NCI-H2081 treated with DMSO at 0.1 percent for 48 hours (cell line): Measurements from ENCODE around the gene ACTG2.

Source experiments
- DNase-seq: peaks from one replicate; lab custom pipeline; 2025; lab: John Stamatoyannopoulos, UW

The ACTG2 gene

DNA sequence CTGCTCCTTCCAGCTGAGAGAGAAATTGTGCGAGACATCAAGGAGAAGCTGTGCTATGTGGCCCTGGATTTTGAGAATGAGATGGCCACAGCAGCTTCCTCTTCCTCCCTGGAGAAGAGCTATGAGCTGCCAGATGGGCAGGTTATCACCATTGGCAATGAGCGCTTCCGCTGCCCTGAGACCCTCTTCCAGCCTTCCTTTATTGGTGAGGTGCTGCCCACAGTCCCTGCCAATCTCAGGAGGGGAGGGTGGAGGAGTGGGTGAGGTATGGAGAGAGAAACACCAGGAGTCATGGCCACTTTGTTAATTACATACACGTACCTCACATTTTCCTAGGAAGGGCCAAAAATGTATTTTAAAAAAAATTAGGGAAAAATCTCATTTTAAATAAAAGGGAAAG lies 21.9 kb downstream of the ACTG2 start:
- no peak for DNase-seq

DNA sequence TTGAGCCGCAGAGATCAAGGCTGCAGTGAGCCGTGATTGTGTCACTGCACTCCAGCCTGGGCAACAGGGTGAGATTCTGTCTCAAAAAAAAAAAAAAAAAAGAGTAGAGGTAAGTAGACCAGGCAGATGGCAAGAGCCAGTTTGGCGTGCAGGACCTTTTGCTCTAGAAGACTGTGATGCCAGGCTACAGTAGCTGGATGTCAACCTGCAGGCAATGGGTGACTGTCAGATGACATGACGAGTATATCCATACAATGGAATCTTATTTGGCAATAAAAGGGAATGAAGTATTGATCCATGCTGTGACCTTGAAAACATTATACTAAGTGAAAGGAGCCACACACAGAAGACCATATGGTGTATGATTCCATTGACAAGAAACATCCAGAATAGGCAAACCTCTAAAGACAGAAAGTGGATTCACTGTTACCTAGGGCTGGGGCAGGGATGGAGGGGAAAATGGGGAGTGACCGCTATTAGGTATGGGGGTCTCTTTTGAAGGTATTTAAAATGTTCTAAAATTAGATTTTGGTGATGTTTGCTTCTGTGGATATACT lies 22.7 kb downstream of the ACTG2 start:
- DNase-seq: no peak

DNA sequence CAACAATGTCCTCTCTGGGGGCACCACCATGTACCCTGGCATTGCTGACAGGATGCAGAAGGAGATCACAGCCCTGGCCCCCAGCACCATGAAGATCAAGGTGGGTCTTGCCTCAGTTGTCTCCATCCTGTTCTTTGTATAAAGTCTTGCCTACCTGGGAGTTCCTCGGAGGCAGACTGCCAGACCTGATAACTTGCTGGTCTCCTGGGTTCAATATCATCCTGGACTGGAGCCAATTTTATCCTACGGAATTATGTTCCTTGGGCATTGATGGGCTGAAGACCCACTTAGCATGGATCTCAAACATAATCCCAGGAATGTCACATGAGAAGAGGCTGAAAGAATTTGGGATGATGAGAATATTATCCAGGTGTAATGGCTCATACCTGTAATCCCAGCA lies 23.9 kb downstream of the ACTG2 start:
- DNase-seq: no peak

DNA sequence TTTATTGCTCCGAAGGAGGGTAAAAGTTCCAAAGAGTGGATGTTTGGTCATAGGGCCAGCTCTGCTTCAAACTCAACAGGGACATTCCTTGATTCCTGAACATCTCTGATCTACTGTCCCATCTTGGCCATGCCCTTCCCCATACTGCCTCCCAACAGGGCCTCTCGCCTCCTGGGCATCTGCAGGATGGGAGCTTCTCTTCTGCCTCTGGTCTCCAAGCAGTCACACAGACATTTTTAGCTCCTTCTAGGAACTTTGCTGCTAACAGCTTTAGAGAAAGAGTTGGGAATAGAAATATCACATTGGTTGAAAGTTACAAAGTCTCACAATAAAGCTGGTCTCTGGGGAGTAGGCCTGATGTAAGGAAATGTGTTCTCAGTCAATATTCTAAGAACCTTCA lies 24.5 kb downstream of the ACTG2 start:
- no peak for DNase-seq

DNA sequence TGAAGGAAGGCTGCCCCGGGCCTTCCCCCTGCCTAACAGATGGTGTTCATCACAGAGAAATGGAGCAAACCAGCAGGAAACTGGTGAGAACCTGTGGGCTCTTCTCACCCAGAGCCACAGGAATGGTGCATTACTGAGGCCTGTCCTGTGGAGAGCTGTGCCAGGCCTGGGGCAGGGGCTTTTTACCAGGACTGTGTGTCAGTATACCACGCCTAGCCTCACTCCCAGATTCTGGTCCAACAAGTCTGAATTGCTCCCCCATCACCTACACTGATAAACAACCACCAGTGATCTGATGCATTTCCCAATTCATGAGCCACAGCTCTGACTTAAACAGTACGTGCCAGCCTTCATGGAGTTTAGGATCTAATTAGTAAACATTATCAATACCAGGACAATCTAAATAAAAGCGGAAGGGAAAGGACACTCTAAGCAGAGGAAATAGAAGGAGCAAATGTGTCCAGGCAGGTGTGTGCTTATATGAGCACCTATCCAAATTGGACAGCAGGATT lies 24.9 kb downstream of the ACTG2 start:
- no peak for DNase-seq

DNA sequence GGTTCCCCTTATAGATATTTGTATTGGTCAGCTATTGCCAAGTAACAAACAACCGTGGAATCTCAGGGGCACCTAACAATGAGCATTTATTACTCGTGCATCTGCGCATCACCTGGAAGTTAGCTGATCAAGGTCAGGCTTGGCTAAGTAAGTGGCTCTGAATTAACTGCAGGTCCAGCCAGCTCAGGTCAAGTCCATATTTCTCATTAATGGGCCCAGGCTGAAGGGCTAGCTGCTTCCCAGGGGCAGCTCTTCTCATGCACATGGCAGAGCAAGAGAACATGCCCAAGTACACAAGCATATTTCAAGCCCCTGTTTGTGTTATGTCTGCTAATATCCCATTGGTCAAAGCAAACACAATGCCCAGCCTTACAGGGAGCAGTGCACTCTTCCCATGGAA lies 26.0 kb downstream of the ACTG2 start:
- DNase-seq: no peak

DNA sequence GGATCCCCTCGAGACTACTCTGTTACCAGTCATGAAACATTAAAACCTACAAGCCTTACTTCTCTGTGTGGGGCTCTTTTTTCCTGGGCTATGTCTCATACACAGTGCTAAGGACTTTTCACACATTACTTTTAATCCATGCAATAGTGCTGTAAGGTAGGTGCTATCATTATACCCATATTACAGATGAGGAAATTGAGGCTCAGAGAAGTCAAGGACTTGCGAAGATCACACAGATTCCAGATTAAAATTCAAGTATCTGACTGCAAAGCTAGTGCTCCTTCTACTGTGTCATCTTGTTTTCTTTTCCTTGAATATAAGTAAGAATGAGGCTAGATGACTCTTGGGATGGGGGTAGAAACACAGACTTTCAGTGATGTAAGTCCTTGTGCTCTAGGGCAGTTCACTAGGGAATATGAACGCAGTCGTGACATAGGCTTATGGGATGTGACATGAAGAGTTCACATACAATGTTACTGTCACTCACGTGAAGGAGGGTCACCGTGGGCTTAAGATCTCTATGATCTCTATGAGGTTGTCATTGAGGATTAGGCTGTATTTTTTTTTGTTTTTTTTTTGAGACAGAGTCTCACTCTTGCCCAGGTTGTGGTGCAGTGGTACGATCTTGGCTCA lies 26.9 kb downstream of the ACTG2 start:
- DNase-seq: no peak

DNA sequence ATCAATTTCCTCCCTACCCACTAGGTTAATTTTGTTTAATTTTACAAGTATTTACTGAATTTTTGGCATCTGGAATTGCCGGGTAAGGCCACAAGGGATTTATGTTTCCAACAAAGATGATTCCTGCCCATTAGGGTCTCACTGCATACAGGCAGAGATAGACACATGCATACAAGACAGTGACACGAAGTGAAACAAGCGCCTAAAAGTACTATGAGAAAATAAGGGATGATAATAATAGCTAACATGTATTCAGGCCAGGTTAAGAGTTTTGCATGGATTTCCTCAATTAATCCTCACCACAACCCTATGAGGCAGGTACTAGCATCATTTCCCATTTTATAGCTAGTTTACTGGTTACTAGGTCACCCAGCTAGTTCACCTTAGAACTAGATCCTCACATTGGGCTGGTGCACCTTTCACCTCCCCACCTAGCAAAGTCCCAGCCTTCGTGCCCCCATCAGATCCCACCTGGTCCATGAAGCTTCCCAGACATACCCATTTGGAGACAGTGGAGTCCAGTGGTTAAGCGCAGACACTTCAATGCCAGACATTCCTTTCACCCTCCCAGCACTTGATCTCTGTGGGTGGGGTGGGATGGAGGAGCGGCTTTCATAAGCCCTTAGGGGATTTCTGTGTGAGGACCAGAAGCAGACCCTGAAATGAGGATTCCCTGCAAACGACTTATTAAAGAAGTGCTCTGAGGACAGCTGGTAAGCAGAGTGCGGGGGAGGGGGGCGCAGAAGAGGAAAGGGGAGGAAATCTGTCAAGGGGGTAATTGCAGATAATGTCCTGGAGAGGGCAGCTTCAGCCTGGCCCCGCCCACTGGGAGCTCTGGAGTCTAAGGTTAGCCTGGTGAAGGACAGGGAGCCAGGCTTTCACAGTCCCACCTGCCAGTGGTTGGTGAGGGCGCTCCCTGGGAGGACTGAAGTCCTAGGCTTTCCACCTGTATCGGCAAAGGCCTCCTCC lies 28.1 kb downstream of the ACTG2 start:
- no peak for DNase-seq

DNA sequence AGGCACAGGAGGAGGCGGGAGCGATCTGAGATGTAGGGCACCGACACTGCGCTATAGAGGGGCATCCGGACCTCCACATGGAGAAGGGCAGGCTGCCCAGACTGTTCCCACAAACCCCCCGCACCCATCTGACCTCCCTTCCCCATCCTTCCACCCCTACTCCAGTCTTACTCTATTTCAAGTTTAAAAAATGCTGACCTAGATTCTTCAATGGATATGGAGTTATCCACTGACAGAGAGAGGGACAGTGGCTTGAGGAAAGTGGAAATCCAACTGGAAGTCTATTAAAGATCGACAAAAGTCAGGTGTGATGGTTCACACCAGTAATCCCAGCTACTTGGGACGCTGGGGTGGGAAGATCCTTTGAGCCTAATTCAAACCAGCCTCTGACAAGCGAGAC lies 28.8 kb downstream of the ACTG2 start:
- DNase-seq: no peak

DNA sequence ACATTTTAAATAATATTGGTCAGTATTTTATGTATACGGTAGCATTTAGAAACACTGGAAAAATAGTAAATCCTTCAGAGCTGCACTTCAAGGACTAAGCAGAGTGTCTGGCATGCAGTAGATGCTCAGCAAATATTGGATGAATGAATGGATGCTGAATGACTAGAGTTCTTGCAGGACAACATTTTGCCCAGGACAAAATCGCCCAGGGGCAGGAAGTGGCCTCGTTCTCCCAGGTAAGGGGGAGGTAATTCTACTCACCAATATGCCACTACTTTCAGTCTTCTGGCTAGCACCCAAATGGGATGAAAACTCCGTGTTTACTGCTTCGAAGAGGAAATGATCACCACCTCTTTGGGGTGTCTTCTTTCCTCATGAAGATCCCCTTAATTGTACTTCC lies 29.9 kb downstream of the ACTG2 start:
- no peak for DNase-seq

DNA sequence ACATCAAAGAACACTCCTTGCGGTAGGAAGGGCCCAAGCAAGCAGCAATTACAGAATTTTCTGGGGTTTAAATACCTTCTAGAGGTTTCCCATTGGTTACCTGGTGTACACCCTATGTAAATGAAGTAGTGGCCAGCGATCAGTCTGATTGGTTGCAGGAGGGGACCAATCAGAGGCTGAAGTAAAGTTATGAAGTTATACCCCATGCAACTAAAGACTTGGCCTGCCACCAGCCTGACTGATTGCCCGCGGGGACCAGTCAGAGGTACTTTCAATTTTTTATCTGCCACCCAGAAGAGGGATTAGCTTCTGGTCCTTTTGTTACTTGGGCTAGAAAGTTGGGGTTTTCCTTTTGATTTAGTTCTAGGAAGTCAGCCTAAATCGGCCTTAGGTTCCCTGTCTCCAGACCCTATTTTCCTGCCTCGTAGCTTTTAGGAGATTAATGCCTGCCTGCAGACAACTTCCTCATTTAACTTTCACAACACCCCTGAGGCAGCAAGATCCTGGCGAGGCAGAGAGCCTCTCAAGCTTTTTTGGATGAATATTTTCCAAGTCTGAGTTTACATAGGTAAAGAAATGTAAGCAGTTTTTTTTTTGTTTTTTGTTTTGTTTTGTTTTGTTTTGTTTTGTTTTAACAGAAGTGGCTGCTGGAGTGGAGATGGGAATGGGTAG lies 32.4 kb downstream of the ACTG2 start:
- no peak for DNase-seq

DNA sequence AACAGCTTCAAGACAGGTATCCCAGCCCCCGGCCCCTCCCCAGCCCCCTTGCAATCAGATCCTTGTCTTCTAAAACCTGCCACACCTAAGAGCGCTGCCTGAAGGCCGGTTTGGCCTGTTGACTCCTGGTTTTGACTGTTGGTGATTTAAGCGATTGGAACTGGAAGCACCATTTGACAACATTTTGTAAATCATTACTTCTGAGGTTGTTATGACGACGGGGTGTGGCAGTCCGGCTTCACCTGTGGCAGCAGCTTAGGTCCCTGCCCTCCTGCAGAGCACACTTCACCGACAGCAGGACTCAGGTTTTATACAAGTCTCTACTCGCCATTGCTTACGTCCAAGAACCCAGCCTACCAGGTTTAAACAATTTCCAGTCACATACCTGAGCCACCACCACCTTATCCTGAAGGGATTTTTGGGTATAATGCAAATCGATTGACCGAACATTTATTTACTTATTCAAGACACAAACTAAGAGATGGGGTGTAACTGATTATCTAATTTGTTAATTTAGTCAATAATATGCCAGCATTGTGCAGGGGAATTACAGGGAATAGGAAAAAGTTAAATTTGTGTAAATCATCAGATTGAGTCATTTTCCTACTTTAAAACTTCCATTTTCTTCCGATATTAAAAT lies 33.2 kb downstream of the ACTG2 start:
- DNase-seq: no peak

DNA sequence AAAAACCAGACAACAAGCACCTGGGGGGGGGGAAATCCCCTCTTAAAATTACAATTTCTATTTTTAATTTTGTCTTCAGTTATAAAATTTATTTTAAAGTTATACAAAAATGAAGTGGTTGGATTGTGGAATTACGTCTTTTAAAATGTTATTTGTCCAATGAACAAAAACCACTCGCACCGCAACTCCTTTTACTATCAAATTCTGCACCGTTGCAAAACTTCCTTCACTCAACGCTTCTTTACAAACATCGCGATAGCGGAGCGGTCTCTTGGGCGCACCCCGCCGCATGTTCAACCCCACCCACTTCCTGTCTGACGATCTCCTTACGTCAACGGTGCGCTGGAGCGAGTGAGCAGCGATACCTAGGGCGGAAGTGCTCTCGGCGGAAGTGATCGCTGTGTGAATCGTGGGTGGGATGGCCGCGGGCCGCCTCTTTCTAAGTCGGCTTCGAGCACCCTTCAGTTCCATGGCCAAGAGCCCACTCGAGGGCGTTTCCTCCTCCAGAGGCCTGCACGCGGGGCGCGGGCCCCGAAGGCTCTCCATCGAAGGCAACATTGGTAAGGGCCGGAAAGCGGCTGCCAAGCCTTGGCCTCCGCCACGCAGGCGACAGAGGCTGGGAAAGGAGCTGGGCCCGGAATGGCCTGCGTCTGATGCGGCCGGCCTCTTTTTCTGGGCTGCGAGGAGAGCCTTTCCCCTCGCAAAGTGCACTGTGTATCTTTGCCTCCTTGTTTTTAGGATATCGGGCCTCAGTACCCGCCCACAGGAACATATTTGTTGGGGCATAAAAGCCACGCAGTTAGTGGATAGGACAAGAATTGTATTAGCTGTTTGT lies 33.9 kb downstream of the ACTG2 start, which contains the start of gene DGUOK:
Gene DGUOK, plus strand, starts transcription at position 388 of the 835 bp plus-strand sequence. Its CDS starts 31 bp downstream, at position 419.
- peak; percentile 93 for DNase-seq

DNA sequence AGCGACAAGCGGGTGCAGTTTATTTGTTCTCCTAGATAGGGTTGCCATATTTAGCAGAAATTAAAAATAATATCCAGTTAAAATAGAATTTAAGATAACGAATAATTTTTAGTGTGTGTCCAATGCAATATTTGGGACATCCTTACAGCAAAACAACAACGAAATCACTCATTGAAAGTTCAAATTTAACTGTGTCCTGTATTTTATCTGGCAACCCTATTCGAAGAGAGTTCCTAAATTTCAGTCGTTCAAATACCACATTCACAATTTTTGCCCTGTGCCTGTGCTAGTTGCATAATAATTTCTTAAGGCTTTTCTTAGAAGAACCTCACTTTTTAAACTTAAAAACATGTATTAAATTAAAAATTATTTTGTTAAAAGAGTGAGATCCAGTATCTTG lies 34.5 kb downstream of the ACTG2 start:
- DNase-seq: no peak

DNA sequence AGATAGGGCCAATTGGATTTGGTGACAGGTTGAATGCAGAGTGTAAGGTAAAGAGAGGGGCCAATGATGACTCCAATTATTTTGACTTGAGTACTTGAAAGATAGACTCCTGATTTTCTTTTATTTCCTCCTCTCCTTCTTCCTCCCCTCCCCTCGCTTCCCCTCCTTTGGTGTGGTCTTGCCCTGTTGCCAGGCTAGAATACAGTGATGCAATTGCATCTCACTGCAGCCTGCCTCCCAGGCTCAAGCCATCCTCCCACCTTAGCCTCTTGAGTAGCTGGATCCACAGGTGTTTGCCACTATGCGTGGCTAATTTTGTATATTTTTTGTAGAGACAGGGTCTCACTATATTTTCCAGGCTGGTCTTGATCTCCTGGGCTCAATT lies 36.1 kb downstream of the ACTG2 start:
- no peak for DNase-seq

DNA sequence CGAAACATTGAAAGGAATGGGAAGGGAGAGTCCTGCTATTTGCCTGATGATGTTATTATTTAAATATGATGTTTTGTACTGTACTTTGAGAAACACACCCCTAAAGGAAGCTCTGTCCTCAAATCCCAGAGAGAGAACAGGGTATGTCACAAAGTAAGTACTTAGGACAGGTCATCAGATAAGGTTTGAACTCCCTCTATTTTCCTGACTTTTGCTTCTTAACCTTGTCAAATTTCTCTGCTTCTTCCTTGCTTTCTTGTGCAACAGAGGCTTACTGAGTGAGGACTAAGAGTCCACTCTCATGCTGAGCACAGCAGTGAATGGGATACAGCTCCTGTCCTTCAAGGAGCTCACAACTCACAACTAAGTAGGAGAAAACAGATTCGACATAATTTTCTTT lies 37.6 kb downstream of the ACTG2 start:
- no peak for DNase-seq

DNA sequence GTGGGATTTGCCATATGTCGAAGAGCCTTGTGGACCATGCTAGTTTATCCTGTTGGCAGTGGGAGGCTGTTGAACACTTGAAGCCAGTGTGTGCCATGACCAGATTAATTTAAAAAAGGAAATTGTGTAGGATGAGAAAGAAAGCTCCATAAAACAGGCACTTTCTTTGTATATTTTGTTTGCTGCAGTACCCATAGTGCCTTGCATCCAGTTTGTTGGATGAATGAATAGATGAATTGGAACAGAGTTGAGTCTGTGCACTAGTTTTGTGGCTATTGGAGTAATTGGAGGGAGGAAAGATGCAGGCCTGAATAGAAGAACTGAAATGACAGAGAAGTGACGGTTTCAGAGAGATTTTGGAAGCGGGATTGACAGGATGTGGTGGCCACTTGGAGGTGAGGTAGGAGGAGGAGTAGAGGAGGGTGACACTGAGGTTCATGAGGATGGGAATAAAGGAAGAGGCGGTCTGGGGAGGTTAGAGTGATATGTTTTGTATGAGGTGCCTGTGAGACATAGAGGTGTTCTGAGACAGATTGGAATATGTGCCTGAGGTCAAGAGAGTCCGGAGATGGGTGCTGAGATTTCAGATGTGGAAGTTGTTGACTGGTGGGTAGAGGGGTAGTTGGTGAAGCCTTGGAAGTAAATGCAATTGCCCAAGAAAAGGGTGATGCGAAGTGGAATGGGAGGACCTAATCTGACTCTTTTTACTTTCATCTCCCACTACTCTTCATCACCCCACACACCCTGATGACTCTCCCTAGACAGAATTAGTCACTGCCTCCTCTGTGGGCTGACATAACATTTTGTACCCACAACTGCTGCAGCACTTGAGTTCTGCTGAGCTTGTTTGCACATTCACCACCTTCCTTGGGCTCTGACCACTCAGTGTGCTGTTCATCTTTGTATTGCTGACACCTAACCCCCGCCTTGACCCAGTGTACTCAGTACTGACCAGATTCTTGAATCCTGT lies 39.0 kb downstream of the ACTG2 start:
- no peak for DNase-seq

DNA sequence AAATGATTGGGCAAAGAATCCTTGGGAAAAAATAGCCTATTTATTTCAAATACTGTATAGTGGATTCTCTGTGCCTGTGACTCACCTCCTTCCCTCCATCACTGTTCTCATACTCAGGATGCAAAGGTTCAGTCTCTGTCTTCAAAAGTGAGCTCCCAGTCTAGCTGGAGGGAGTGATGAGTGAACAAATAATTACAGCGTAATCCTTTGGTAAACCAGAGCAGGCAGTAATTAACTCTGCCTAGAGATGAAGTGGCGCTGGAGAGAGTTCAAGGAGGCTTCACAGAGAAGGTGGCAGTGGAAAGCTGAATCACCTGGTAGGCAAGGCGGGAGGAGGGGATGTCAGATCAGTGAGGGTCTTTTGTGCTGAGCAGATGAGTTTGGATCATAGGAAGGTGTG lies 40.4 kb downstream of the ACTG2 start:
- DNase-seq: peak; percentile 4

DNA sequence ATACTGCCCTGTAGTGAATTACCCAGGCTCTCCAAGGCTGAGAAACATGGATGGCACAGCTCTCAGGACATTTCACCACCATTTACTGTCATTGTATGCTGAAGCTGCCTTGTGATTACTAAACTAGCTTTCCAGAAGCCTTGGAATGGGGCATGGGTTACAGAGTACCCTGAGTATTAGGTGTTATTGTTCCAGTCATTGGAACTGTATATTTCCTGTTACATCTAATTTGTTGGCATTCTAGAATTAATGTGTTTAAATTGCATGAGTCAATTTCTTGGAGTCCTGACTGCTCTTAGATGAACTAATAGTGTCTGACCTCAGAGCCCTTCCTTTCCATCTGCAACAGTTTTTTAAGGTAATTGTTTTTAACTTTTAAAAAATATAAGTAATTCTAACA lies 42.8 kb downstream of the ACTG2 start:
- DNase-seq: no peak
